NCI-H2081 treated with DMSO at 0.1 percent for 48 hours (cell line): Measurements from ENCODE around the gene ZNF689.
"Not testable (repeated sequence)": the region's sequence is repeated elsewhere in the genome, so short reads cannot be mapped to it uniquely, and the experiment has no call there.

ENCODE experiments used
- DNase-seq: peaks from one replicate; lab custom pipeline; 2025; lab: John Stamatoyannopoulos, UW

Gene ZNF689

DNA sequence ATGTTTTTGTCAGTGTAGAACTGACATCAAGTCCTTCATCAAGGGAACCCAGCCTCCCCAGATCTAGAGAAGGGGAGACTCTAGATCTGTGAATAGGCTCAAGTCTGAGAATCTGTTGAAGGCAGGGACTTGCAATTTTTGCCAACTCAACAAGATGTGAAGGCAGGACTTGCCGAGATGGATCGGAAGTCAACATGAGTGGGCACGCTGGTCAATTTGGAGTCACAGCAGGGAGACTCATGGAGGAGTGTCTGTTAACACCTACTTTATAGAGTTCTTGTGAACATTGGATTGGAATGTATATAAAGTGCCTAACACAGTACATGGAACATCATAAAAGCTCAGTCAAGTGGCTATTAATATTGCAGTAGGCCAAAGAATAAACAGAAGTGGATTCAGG lies 10.0 kb downstream of the ZNF689 start:
- no peak for DNase-seq

DNA sequence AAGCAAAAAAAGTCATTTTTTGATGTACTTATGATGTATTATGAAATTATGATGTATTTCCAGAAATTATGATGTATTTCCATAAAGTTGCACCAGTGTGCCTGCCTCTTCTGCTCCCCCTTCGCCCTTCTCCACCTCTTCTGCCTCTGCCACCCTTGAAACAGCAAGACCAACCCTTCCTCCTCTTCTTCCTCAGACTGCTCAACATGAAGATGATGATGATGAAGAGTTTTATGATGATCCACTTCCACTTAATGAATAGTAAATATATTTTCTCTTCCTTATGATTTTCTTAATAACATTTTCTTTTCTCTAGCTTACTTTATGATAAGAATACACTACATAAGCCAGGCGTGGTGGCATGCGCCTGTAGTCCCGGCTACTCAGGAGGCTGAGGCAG lies 17.3 kb downstream of the ZNF689 start:
- no peak for DNase-seq

GRCh38 chr16:30590869-30591268 lies 19.3 kb downstream of the ZNF689 start:
- not testable (repeated sequence) for DNase-seq

- DNase-seq = not testable (repeated sequence)
These were observed 20.6 kb downstream of the ZNF689 start for GRCh38 chr16:30589582-30589981.

DNA sequence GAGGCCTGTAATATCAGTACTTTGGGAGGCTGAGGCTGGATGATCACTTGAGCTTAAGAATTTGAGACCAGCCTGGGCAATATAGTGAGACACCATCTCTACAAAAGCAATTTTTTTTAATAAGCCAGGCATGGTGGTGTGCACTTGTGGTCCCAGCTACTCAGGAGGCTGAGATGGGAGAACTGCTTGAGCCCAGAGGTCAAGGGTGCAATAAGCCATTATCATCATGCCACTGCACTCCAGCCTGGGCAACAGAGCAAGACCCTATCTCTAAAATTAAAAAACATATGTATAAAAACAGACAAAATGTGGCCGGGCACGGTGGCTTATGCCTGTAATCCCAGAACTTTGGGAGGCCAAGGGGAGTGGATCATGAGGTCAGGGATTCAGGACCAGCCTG lies 21.5 kb downstream of the ZNF689 start:
- DNase-seq = no peak

- DNase-seq = peak; percentile 35
These were observed 24.6 kb downstream of the ZNF689 start, which contains the start of gene ZNF785 for GRCh38 chr16:30585400-30586191. ZNF785 (minus strand) TSS chr16:30585697; CDS start chr16:30585611, 86 bp downstream.

- no peak for DNase-seq
These were observed 25.2 kb downstream of the ZNF689 start for GRCh38 chr16:30585022-30585399.

DNA sequence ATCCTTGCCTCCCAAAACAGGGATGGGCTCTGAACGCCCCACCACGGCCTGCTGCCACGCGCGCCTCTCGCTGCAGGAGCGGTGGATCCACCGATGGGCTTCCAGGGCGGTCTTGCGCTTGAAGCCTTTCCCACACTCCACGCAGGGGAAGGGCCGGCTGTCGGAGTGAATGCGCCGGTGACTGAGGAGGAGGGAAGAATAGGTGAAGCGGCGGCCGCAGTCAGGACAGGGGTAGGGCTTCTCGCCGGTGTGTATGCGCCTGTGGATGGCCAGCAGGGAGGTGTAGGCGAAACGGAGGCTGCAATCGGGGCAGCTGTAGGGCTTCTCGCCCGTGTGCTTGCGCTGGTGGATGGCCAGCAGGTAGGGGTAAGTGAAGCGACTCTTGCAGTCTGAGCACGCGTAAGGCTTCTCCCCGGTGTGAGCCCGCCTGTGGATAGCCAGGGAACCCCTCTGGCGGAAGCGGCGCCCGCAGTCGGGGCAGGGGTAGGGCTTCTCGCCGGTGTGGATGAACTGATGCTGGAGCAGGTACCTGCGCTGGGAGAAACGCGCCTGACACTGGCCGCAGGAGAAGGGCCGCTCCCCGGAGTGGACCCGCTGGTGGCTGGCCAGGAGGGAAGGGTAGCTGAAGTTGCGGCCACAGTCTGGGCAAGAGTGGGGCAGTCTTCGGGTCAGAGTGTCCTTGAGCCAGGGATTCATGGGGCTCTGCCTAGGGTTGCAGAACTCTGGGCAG lies 27.4 kb downstream of the ZNF689 start:
- no peak for DNase-seq

DNA sequence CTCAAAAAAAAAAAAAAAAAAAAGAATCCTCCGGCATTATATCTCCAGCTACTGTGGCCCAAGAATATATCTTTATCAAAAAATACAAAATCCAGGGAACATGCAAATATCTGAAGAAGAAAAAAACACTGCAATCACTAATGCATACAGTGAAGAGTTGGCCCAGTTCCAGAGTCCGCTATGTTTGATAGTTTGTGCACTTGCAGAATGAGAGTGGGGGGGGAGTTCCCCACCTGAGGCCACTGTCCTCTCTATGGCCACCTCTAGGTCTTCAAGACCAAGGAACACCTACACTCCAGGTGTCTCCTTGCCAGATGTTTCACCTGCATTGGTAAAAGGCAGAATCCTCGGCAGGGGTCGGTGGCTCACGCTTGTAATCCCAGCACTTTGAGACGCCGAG lies 28.7 kb downstream of the ZNF689 start:
- no peak for DNase-seq

GRCh38 chr16:30574678-30575077 lies 35.5 kb downstream of the ZNF689 start:
- no peak for DNase-seq

DNA sequence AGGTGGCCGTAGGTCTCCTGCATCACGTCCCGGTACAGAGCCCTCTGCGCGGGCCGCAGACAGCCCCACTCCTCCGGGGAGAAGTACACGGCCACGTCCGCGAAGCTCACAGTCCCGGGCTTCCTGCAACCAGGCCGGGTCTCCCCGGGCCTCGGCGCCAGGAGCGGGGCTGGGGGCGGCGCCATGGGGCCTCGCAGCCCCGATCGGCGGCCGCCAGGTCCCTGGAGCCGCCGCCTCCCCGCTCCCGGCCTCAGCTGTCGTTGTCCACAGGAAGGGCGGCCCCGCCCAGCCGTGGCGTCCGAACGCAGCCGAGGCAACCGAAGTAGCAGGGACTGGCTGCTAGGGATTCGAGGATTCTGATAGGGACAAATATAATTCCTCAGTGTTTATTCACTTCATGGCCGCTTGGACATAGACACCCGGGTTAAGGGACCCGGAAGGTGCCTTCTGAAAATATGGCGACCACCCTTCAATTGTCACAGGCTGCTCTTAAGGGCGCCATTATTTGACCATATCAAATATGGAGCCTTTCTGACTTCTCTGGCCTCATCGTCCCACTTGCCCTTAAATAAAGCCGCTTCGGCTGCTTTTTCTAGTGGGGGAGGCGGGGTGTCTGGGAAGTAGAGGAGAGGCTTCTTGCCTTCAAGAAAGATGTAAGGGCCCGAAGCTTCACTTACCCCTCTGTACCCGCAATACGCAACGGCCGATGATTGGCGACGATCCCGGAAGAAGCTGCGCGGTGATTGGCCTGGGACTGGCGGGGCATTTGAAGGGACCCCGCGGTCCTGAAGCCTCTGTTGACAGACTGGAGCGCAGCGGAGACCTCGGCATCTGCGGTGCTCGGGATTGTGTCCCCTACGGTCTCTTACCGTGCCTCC lies 38.5 kb downstream of the ZNF689 start, which contains the start of gene ZNF688:
ZNF688 (minus strand) TSS at position 270 of the 878 bp plus-strand sequence; CDS start at position 185, 85 bp downstream.
- DNase-seq = peak; percentile 60

GRCh38 chr16:30570636-30571444 lies 39.3 kb downstream of the ZNF689 start:
- no peak for DNase-seq

- no peak for DNase-seq
These were observed 40.2 kb downstream of the ZNF689 start for GRCh38 chr16:30569746-30570635.

- DNase-seq = no peak
These were observed 40.9 kb downstream of the ZNF689 start for GRCh38 chr16:30569281-30569680.

GRCh38 chr16:30567991-30568638 lies 42.1 kb downstream of the ZNF689 start:
- DNase-seq = no peak

DNA sequence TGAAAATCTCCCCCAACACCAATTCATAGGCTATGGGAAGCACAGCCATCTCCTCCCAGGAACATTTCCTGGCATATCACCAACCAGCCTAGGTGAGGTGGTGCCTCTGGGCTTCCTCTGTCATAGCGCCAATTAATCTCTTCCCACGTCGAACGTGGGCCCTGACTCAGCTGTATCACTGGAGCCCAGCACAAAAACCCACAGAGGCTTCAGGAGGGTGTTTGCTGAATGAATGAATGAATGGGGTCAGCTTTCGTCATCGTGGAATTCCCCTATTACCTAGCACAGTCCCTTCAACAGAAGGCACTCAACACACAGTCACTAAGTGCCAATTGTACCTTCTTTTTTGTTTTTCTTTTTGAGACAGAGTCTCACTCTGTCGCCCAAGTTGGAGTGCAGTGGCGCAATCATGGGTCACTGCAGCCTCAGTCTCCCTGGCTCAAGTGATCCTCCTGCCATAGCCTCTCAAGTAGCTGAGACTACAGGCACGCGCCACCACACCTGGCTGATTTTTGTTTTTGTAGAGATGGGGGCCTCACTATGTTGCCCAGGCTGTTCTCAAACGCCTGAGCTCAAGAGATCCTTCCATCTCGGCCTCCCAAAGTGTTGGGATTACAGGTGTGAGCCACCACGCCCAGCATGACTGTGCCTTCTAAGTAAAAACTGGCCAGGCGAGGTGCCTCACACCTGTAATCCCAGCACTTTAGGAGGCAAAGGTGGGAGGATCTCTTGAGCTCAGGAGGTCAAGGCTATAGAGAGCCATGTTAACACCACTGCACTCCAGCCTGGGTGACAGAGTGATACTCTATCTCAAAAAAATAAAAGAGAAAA lies 42.8 kb downstream of the ZNF689 start:
- DNase-seq = no peak

DNA sequence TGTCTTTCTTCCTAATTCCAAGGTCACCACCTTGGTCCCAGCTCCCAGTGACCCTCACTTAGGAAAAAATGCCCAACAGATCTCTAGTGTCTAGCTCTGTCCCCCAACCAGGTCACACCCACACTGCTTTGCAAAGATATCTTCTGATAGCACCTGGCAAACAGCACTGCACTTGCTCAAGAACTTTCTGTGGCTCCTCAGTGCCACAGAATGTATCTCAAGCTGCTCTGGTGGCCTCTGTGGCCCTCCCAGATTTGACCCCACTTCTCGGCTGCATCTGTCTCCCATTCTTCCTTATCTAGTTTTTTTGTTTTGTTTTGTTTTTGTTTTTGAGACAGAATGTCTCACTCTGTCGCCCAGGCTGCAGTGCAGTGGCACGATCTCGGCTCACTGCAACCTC lies 43.7 kb downstream of the ZNF689 start:
- DNase-seq = no peak

- DNase-seq = no peak
These were observed 44.2 kb downstream of the ZNF689 start for GRCh38 chr16:30565984-30566383.

- no peak for DNase-seq
These were observed 44.7 kb downstream of the ZNF689 start for GRCh38 chr16:30565526-30565925.
